Mesodermal cell (in vitro differentiated cells): ENCODE measurements around the gene DHX57.
"Not testable (repeated sequence)": the region's sequence is repeated elsewhere in the genome, so short reads cannot be mapped to it uniquely, and the experiment has no call there.

Experiments
- H3K27ac ChIP-seq: 2 replicates; pipeline ENCODE4 v1.7.0; 2013; ENCODE audit warnings: mild to moderate bottlenecking, low read depth, low read length, moderate library complexity; ENCODE audit not compliant: severe bottlenecking
- H3K36me3 ChIP-seq: 2 replicates; pipeline ENCODE4 v1.7.1; 2013; ENCODE audit warnings: mild to moderate bottlenecking, low read length, moderate library complexity; ENCODE audit not compliant: control insufficient read depth, insufficient read depth
- H3K4me1 ChIP-seq: one replicate; pipeline ENCODE4 v1.7.1; 2013; ENCODE audit warnings: mild to moderate bottlenecking, low read length; ENCODE audit not compliant: insufficient read depth, control insufficient read depth, poor library complexity, severe bottlenecking
- H3K4me3 ChIP-seq: 2 replicates; pipeline ENCODE4 v1.7.0; 2013; ENCODE audit warnings: low read length, control low read depth, mild to moderate bottlenecking; ENCODE audit not compliant: insufficient read depth, poor library complexity, severe bottlenecking; ENCODE audit errors: extremely low read depth
- H3K9me3 ChIP-seq: 2 replicates; pipeline ENCODE4 v1.7.1; 2013; ENCODE audit warnings: mild to moderate bottlenecking, low read length, moderate library complexity; ENCODE audit not compliant: control insufficient read depth
- WGBS, 2 experiments: methylation state at CpG; one replicate each; pipeline ENCODE4 v1.1.5; 2013; ENCODE audit warnings: missing lambda C conversion rate in 2 of 2; ENCODE audit not compliant: insufficient coverage in 2 of 2; 5-methylcytosine and 5-hydroxymethylcytosine counted together

Gene DHX57

DNA sequence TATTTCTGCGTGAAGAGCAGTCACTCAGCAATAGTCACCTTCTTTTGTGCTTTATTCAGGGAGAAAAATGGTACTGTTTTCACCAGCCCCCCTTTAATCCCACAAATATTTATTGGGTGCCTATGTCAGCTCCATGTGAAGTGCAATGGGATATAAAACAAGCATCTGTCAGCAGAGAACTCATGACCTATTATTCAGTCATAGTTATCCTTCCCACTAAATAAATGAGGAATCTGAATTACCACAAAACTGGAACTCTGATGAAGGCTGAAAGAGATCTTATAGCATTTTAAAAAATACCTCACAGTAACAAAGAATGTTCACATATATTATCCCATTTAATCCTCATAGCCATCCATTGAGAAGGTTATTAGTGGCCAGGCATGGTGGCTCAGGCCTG is 45.8 kb downstream of the DHX57 start:
- no CpG with 5 or more reads among the region's 1 CpG for WGBS, 2 experiments
- Histone ChIP-seq H3K36me3 (peaks cover 61% of the 10 kb centered on the region), H3K4me1 (no peaks in the 10 kb centered on the region), H3K9me3 (no peaks in the 10 kb centered on the region), H3K27ac (no peak overlapping the region), H3K4me3 (no peak overlapping the region)

DNA sequence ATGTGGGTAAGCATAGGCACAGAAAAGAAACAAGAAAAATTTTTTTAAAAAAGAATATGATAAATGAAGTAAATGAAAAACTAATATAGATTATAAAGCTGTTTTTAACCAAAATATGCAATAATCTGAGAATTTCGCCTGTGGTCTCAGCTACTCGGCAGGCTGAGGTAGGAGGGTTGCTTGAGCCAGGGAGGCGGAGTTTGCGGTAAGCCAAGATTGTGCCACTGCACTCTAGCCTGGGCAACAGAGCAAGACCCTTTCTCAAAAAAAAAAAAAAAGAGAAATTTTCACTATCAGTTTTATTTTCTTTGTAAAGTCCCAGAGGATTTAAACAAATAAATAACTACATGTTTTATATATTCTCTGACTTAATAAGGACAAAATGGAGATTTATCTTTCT is 47.3 kb downstream of the DHX57 start:
- no peaks in the 10 kb centered on the region for H3K4me1 ChIP-seq
- H3K4me3 ChIP-seq = no peak overlapping the region
- H3K27ac ChIP-seq = no peak overlapping the region
- peaks cover 62% of the 10 kb centered on the region for H3K36me3 ChIP-seq
- no peaks in the 10 kb centered on the region for H3K9me3 ChIP-seq
- WGBS, 2 experiments = 91 to 100% methylated on average over 1 to 3 of the region's 4 CpGs

DNA sequence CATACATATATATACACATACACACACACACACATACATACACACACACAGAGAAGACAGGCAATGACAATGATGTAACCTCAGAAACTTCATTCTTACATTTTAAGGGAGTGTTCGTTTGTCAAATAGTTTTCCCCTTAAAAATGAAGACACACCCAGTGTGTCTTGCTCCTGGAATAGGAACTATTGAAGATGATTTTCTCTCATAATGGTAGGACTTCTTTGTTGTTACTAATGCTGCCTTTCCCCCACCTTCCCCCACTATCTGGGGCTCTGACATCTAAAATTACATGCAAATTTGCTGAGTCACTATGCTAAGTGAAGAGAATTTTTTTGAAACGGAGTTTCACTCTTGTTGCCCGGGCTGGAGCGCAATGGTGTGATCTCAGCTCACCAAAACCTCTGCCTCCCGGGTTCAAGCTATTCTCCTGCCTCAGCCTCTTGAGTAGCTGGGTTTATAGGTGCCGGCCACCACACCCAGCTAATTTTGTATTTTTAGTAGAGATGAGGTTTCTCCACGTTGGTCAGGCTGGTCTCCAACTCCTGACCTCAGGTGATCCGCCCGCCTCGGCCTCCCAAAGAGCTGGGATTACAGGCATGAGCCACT is 48.1 kb downstream of the DHX57 start:
- 83% methylated on average over 3 of the region's 10 CpGs; no CpG with 5 or more reads in 1 of the 2 experiments for WGBS, 2 experiments
- not testable (repeated sequence) for H3K4me1 ChIP-seq

DNA sequence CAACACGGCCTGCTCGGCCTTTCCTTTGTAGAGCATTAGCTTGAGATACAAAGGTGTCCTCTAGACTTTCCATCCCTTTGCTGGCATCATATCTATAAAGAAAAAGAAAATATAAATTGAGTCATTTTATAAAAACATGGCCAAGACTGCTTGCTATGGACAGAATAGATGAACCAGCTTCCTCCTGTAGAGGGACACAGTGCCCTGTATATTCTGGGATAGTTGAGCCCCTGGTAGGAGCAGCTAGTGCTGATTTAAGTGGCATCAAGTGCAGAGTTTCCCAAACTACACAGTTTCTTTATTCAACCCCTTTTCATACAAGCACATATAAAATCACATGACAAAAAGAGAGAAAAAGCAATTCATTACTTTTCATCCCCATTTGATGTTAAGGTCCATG is 49.8 kb downstream of the DHX57 start:
- Histone ChIP-seq H3K4me1 (no peaks in the 10 kb centered on the region), H3K4me3 (no peak overlapping the region), H3K9me3 (no peaks in the 10 kb centered on the region), H3K36me3 (peaks cover 62% of the 10 kb centered on the region), H3K27ac (no peak overlapping the region)
- WGBS, 2 experiments = no CpG with 5 or more reads among the region's 2 CpGs

More for the DNA sequence above, 48.1 kb downstream of the DHX57 start:
- H3K9me3 ChIP-seq, H3K4me3 ChIP-seq: not testable (repeated sequence)
- H3K27ac ChIP-seq = peak overlapping the region; percentile 29
- peaks cover 63% of the 10 kb centered on the region for H3K36me3 ChIP-seq

DNA sequence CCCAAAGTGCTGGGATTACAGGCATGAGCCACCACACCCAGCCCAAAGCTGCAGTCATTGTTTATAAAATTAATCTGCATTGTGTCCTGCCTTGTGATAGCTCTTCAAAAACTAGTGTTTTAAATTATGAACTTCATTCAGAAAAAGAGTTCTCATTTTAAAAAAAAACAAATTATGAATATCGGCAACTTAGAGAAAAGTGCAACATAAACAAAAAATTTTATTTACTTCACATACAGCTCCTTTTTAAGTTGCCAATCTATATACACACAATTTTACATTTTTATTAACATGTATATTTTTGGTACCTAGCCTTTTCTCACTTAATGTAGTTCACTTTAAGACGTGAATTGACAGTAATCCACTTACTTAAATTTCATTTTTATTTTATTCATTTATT is 50.8 kb downstream of the DHX57 start:
- Histone ChIP-seq H3K9me3 (no peaks in the 10 kb centered on the region), H3K27ac (no peak overlapping the region), H3K4me3 (no peak overlapping the region), H3K36me3 (peaks cover 54% of the 10 kb centered on the region), H3K4me1 (no peaks in the 10 kb centered on the region)
- 100% methylated on average over 1 of the region's 2 CpGs; no CpG with 5 or more reads in 1 of the 2 experiments for WGBS, 2 experiments

DNA sequence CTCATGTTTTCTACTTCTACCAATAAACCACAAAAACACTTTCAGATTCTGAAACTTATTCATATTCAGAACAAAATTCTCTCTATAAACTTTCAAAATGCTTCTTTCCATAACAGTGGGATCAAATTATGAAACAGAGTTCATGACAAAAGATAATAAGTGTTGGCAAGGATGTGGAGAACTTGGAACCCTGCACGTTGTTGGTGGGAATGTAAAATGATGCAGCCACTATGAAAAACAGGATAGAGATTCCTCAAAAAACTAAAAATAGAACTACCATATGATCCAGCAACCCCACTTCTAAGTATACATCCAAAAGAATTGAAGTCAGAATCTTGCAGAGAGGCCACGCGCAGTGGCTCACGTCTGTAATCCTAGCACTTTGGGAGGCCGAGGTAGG is 52.3 kb downstream of the DHX57 start:
- Histone ChIP-seq H3K27ac (no peak overlapping the region), H3K36me3 (peaks cover 57% of the 10 kb centered on the region), H3K4me3 (no peak overlapping the region), H3K9me3 (no peaks in the 10 kb centered on the region), H3K4me1 (no peaks in the 10 kb centered on the region)
- no CpG with 5 or more reads among the region's 5 CpGs for WGBS, 2 experiments

DNA sequence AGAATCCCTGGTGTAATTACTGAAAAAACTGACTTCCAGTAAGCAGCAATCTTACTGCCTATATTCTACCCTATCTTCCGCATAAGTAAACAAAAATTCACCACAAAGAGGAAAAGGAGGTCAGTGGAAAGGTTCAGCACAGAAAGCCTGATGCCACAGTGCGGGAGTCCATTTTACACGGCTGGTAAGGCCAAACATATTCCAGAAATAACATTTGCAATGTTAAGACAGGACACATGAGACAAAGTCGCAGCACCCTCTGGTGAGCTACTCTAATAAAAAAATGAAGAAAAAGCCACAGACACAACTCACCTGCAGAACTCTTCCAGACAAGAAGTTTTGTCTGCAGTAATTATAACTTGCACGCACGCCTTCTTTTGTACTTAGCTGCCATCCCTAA is 57.2 kb downstream of the DHX57 start:
- H3K27ac ChIP-seq = no peak overlapping the region
- 78 to 100% methylated on average over 1 to 5 of the region's 6 CpGs for WGBS, 2 experiments
- H3K36me3 ChIP-seq = peaks cover 59% of the 10 kb centered on the region
- no peaks in the 10 kb centered on the region for H3K4me1 ChIP-seq
- no peaks in the 10 kb centered on the region for H3K9me3 ChIP-seq
- H3K4me3 ChIP-seq = no peak overlapping the region

DNA sequence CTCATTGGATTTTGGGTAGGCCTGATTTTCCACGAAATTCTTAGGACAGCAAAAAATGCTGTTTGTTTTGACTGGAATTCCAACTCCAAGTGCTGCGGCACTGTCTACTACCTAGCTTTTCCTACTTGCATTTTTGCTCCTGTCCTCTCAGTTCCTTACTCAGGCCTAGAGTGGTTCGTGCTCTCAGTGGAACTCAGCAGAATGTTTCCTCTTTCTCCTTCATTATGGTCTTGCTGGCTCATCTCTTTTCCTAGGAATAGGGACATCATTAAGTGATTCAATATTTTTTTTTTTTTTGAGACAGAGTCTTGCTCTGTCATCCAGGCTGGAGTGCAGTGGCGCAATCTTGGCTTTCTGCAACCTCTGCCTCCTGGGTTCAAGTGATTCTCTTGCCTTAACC is 59.8 kb downstream of the DHX57 start:
- H3K4me1 ChIP-seq = no peaks in the 10 kb centered on the region
- WGBS, 2 experiments = 90 to 98% methylated on average over 4 of the region's 4 CpGs
- peaks cover 65% of the 10 kb centered on the region for H3K36me3 ChIP-seq
- H3K27ac ChIP-seq = no peak overlapping the region
- no peak overlapping the region for H3K4me3 ChIP-seq
- H3K9me3 ChIP-seq = no peaks in the 10 kb centered on the region

DNA sequence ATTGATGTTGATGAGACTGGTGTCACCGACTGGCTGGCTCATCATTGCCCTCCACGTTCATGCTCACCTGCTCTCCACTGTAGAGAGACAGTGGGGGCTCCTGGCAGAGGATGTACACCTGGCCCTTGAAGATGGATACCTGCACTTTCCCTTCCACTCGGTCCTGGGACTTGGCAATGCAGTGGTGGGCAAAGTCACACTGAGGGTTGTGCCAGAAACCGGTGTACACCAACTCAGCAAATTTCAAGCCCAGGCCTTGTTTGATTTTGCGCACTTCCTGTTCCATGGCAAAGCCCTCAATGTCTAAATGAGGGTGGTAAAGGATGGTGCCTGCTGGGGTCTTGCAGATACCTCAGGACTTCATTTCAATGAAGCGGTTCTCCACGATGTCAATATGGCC is 65.2 kb downstream of the DHX57 start:
- Histone ChIP-seq H3K27ac (no peak overlapping the region), H3K4me1 (no peaks in the 10 kb centered on the region), H3K4me3 (no peak overlapping the region), H3K36me3 (peaks cover 55% of the 10 kb centered on the region), H3K9me3 (no peaks in the 10 kb centered on the region)
- 94% methylated on average over 6 to 7 of the region's 7 CpGs for WGBS, 2 experiments

DNA sequence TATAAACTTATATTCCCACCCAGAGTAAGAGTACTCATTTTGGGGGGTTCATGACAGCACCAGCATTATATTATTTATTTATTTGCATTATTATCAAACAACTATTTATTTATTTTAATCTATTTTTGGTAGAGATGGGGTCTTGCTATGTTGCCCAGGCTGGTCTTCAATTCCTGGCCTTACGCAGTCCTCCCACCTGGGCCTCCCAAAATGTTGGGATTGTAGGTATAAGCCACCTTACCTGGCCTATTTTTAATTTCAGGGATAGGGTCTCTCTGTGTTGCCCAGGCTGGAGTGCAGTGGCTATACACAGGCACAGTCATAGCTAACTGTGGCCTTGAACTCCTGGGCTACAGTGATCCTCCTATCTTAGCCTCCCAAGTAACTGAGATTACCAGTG is 67.1 kb downstream of the DHX57 start:
- WGBS, 2 experiments = 100% methylated on average over 1 of the region's 1 CpG; no CpG with 5 or more reads in 1 of the 2 experiments
- no peaks in the 10 kb centered on the region for H3K9me3 ChIP-seq
- no peak overlapping the region for H3K4me3 ChIP-seq
- peaks cover 48% of the 10 kb centered on the region for H3K36me3 ChIP-seq
- no peaks in the 10 kb centered on the region for H3K4me1 ChIP-seq
- H3K27ac ChIP-seq = no peak overlapping the region

DNA sequence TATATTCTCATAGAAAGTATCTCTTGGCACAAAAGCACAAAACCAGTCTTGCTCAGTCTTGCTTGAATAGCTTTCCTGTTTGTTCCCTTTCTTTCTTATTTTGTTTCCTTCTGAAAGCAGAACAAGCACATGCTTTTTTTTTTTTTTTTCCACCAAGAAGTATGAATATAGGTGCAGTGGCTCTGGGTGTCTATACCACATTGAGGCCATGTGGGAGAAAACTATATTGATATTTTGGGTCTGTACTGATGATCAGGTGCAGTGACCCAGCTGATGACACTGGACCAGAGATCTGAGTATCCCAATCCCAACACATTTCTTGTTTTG is 69.0 kb downstream of the DHX57 start:
- Histone ChIP-seq H3K9me3 (no peaks in the 10 kb centered on the region), H3K4me3 (no peak overlapping the region), H3K36me3 (peaks cover 33% of the 10 kb centered on the region), H3K4me1 (no peaks in the 10 kb centered on the region), H3K27ac (no peak overlapping the region)
